HEK293 (cell line): Measurements from ENCODE around the gene DRAP1.

Experiments used
- CTCF ChIA-PET: fragments of 350-600 bp; formaldehyde crosslinking; extraction: SDS; loops from one replicate; lab custom pipeline; 2021; ENCODE audit warnings: antibody characterized with exemption; lab: Yijun Ruan, JAX
- POLR2A ChIA-PET: fragments of 300-600 bp; formaldehyde crosslinking; extraction: SDS; loops from one replicate; lab custom pipeline; 2020; ENCODE audit warnings: antibody characterized with exemption, inconsistent platforms; lab: Yijun Ruan, JAX
- H3K27ac ChIP-seq: fragments of 200-500 bp; sonication (Bioruptor generic); 2 replicates; pipeline ENCODE4 v1.5.1; 2014; ENCODE audit warnings: low read depth, low read length, control low read depth, inconsistent platforms; ENCODE audit errors: extremely low read depth
- H3K36me3 ChIP-seq, 2 experiments: fragments of 200-500 bp in 1 of 2; sonication (Bioruptor generic) in 1 of 2; 1 replicate in 1 of 2; 2 replicates in 1 of 2; pipeline ENCODE4 v1.5.1; 2014 to 2017; ENCODE audit warnings: inconsistent platforms in 2 of 2, low read length in 2 of 2; ENCODE audit not compliant: control insufficient read depth in 2 of 2, insufficient read depth in 1 of 2
- H3K4me1 ChIP-seq: fragments of 200-500 bp; sonication (Bioruptor generic); 2 replicates; pipeline ENCODE4 v1.5.1; 2014; ENCODE audit warnings: mild to moderate bottlenecking, low read length, inconsistent platforms; ENCODE audit not compliant: control insufficient read depth, insufficient read depth
- H3K4me3 ChIP-seq: 2 replicates; pipeline ENCODE4 v1.5.1; 2011; ENCODE audit warnings: low read depth, mild to moderate bottlenecking, control low read depth, low read length, moderate library complexity
- H3K9me3 ChIP-seq: fragments of 200-500 bp; sonication (Bioruptor generic); 2 replicates; pipeline ENCODE4 v1.5.1; 2014; ENCODE audit warnings: low read depth, low read length, inconsistent platforms; ENCODE audit not compliant: control insufficient read depth, insufficient read depth
- BCL11A ChIP-seq: fragments of 450-650 bp; formaldehyde crosslinking; IDR thresholded peaks from 2 replicates; pipeline ENCODE4 v1.5.1; 2016; ENCODE audit warnings: low read depth, missing biosample characterization, missing genetic modification characterization
- GLI4 ChIP-seq: fragments of 450-650 bp; formaldehyde crosslinking; IDR thresholded peaks from 2 replicates; pipeline ENCODE4 v1.5.1; 2016; ENCODE audit warnings: missing biosample characterization, missing genetic modification characterization
- HOXD13 ChIP-seq: sonication (generic); formaldehyde crosslinking; IDR thresholded peaks from 2 replicates; pipeline ENCODE4 v1.8.0; 2022; ENCODE audit warnings: missing genetic modification reagents, borderline replicate concordance
- MEIS1 ChIP-seq: sonication (generic); formaldehyde crosslinking; IDR thresholded peaks from 2 replicates; pipeline ENCODE4 v1.8.1; 2022; ENCODE audit warnings: missing genetic modification reagents, mild to moderate bottlenecking, borderline replicate concordance
- OVOL3 ChIP-seq: fragments of 450-650 bp; formaldehyde crosslinking; IDR thresholded peaks from 2 replicates; pipeline ENCODE4 v1.5.1; 2016; ENCODE audit warnings: missing biosample characterization, missing genetic modification characterization
- PBX3 ChIP-seq: sonication (generic); formaldehyde crosslinking; IDR thresholded peaks from 2 replicates; pipeline ENCODE4 v1.8.1; 2022; ENCODE audit warnings: mild to moderate bottlenecking, moderate library complexity, missing genetic modification reagents
- PRDM4 ChIP-seq: fragments of 450-650 bp; formaldehyde crosslinking; IDR thresholded peaks from 2 replicates; pipeline ENCODE4 v1.5.1; 2017; ENCODE audit warnings: missing biosample characterization, missing genetic modification characterization
- SALL2 ChIP-seq: fragments of 450-650 bp; formaldehyde crosslinking; IDR thresholded peaks from 2 replicates; pipeline ENCODE4 v1.5.0; 2017; ENCODE audit warnings: missing biosample characterization, mild to moderate bottlenecking, missing genetic modification characterization, borderline replicate concordance
- SP7 ChIP-seq: fragments of 450-650 bp; formaldehyde crosslinking; IDR thresholded peaks from 2 replicates; pipeline ENCODE4 v1.5.1; 2016; ENCODE audit warnings: missing biosample characterization, missing genetic modification characterization
- TCF7L2 ChIP-seq: IDR thresholded peaks from 2 replicates; pipeline ENCODE4 v1.6.1; 2011; ENCODE audit warnings: low read depth, mild to moderate bottlenecking, inconsistent platforms, low read length, moderate library complexity, borderline replicate concordance
- WT1 ChIP-seq: fragments of 450-650 bp; formaldehyde crosslinking; IDR thresholded peaks from 2 replicates; pipeline ENCODE4 v1.5.1; 2016; ENCODE audit warnings: missing biosample characterization, missing genetic modification characterization
- ZBTB1 ChIP-seq: fragments of 450-650 bp; formaldehyde crosslinking; IDR thresholded peaks from 2 replicates; pipeline ENCODE4 v1.5.1; 2016; ENCODE audit warnings: missing biosample characterization, missing genetic modification characterization
- ZBTB10 ChIP-seq: fragments of 450-650 bp; formaldehyde crosslinking; IDR thresholded peaks from 2 replicates; pipeline ENCODE4 v1.5.1; 2016; ENCODE audit warnings: missing biosample characterization, missing genetic modification characterization
- ZBTB8A ChIP-seq: fragments of 450-650 bp; formaldehyde crosslinking; IDR thresholded peaks from 2 replicates; pipeline ENCODE4 v1.5.1; 2016; ENCODE audit warnings: missing biosample characterization, missing genetic modification characterization
- ZNF350 ChIP-seq: fragments of 450-650 bp; formaldehyde crosslinking; IDR thresholded peaks from 2 replicates; pipeline ENCODE4 v1.5.0; 2017; ENCODE audit warnings: missing biosample characterization, mild to moderate bottlenecking, missing genetic modification characterization
- ZNF354C ChIP-seq: fragments of 450-650 bp; formaldehyde crosslinking; IDR thresholded peaks from 2 replicates; pipeline ENCODE4 v1.5.1; 2016; ENCODE audit warnings: missing biosample characterization, missing genetic modification characterization, low read depth, borderline replicate concordance
- ZNF473 ChIP-seq: fragments of 450-650 bp; formaldehyde crosslinking; IDR thresholded peaks from 2 replicates; pipeline ENCODE4 v1.5.1; 2017; ENCODE audit warnings: missing biosample characterization, missing genetic modification characterization
- ZNF521 ChIP-seq: fragments of 450-650 bp; formaldehyde crosslinking; IDR thresholded peaks from 2 replicates; pipeline ENCODE4 v1.5.1; 2017; ENCODE audit warnings: missing biosample characterization, mild to moderate bottlenecking, missing genetic modification characterization
- ZNF529 ChIP-seq: fragments of 450-650 bp; formaldehyde crosslinking; IDR thresholded peaks from 2 replicates; pipeline ENCODE4 v1.5.1; 2017; ENCODE audit warnings: missing genetic modification characterization, missing biosample characterization; ENCODE audit not compliant: insufficient replicate concordance
- ZNF530 ChIP-seq: fragments of 450-650 bp; formaldehyde crosslinking; IDR thresholded peaks from 2 replicates; pipeline ENCODE4 v1.5.1; 2016; ENCODE audit warnings: low read depth, missing biosample characterization, missing genetic modification characterization
- ZNF639 ChIP-seq: fragments of 450-650 bp; formaldehyde crosslinking; IDR thresholded peaks from 2 replicates; pipeline ENCODE4 v1.5.1; 2016; ENCODE audit warnings: missing biosample characterization, missing genetic modification characterization
- ZNF792 ChIP-seq: fragments of 450-650 bp; formaldehyde crosslinking; IDR thresholded peaks from 2 replicates; pipeline ENCODE4 v1.5.1; 2016; ENCODE audit warnings: missing biosample characterization, missing genetic modification characterization
- ZXDB ChIP-seq: fragments of 450-650 bp; formaldehyde crosslinking; IDR thresholded peaks from 2 replicates; pipeline ENCODE4 v1.5.1; 2016; ENCODE audit warnings: missing biosample characterization, missing genetic modification characterization

The DRAP1 gene

GRCh38 chr11:65873318-65874156 is 45.7 kb upstream of the DRAP1 start (continued):
- TF ChIP-seq ZBTB8A (tag by site-specific recombination) (peak; percentile 33; the same call in 1 of the 2 replicates), ZNF530 (tag by site-specific recombination) (no peak), ZXDB (tag by site-specific recombination) (peak; percentile 56), ZNF350 (tag by site-specific recombination) (no peak), WT1 (tag by site-specific recombination) (peak; percentile 64; the same call in 1 of the 2 replicates), ZBTB10 (peak; percentile 52; the same call in 1 of the 2 replicates), BCL11A (tag by site-specific recombination) (peak; percentile 21; the same call in 1 of the 2 replicates)
- TF ChIP-seq, all 188 proteins: peak for 35

- no peaks in the 10 kb centered on the region for H3K9me3 ChIP-seq
- ChIA-PET POLR2A (interaction anchor here (1.6 to 1.7 kb wide), 2 partner anchors 9 to 11 kb away, joined by 6 to 7 read pairs; partner anchors contain the start of gene FIBP), CTCF (interaction anchor here (1.4 to 1.7 kb wide), 2 partner anchors 9 to 168 kb away, joined by 4 to 6 read pairs; partner anchors contain the start of genes FIBP and KAT5)
- H3K4me1 ChIP-seq = no peaks in the 10 kb centered on the region
- no peak for TF ChIP-seq PBX3
- no peak for TF ChIP-seq MEIS1 (CRISPR knock-in tag)
- no peak for TF ChIP-seq OVOL3
- no peak for TF ChIP-seq SALL2
- TF ChIP-seq SP7 (tag by site-specific recombination) = no peak
- TF ChIP-seq ZBTB1 (tag by site-specific recombination) = no peak
- TF ChIP-seq ZNF473 (tag by site-specific recombination) = no peak
- no peak for TF ChIP-seq ZXDB (tag by site-specific recombination)
- TF ChIP-seq ZNF354C = no peak
- TF ChIP-seq PRDM4 (tag by site-specific recombination) = no peak
- TF ChIP-seq ZNF639 = no peak
- no peak for TF ChIP-seq HOXD13 (CRISPR knock-in tag)
- TF ChIP-seq TCF7L2 = no peak
- TF ChIP-seq ZNF529 (tag by site-specific recombination) = no peak
- TF ChIP-seq ZNF792 (tag by site-specific recombination) = no peak
- TF ChIP-seq ZNF521 (tag by site-specific recombination) = no peak
- TF ChIP-seq GLI4 = no peak
- no peak within 1 kb of the TSS for H3K27ac ChIP-seq
- peaks cover 0 to 28% of the 10 kb centered on the region in 2 experiments; a peak in 1 of 3 replicates for H3K36me3 ChIP-seq
- H3K4me3 ChIP-seq = no peak within 1 kb of the TSS
Observed at GRCh38 chr11:65879617-65880016, 39.6 kb upstream of the DRAP1 start, which contains the start of gene CTSW. TSS of gene CTSW (plus strand) at chr11:65879837. CDS start at chr11:65879855, 18 bp downstream.
